ENCODE data around the gene CDK5. TPM values are rescaled to one million over a fixed set of nuclear protein-coding genes. Genes with fewer than 3 reads are reported as not detected.

CDK5 gene
- total and polyA plus RNA-seq, 2 of the 13 experiments (the other 11 are each of a cell fraction or from before 2014, with no cell fraction given) = 16.4 to 21.3 TPM

DNA sequence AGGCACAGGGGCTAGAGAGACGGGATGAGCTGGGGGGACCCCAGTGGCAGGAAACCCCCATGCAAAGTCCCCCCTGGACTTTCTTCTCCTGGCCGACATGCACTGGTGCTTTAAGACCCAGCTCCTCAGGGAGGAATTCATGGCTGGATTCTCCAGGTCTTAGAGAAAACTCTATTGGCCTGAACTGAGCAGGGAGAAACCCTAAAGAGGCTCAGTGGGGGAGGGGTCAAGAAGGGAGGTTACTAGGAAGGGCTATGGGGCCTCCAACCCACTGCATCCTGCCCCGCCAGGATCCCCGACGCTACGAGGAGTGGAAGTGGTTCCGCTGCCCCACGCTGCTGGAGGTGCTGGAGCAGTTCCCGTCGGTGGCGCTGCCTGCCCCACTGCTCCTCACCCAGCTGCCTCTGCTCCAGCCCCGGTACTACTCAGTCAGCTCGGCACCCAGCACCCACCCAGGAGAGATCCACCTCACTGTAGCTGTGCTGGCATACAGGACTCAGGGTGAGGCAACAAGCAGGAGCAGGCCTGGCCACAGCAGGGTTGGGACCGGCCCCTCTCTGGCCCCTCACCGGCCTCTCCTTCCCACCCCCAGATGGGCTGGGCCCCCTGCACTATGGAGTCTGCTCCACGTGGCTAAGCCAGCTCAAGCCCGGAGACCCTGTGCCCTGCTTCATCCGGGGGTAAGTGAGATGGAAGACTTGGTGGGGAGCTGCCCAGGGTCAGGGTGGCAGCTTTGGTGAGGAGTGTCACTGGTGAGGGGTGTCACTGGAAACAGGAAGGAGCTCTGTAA is 47.2 kb downstream of the CDK5 start (continued):
- TF ChIP-seq, protein P1, sequence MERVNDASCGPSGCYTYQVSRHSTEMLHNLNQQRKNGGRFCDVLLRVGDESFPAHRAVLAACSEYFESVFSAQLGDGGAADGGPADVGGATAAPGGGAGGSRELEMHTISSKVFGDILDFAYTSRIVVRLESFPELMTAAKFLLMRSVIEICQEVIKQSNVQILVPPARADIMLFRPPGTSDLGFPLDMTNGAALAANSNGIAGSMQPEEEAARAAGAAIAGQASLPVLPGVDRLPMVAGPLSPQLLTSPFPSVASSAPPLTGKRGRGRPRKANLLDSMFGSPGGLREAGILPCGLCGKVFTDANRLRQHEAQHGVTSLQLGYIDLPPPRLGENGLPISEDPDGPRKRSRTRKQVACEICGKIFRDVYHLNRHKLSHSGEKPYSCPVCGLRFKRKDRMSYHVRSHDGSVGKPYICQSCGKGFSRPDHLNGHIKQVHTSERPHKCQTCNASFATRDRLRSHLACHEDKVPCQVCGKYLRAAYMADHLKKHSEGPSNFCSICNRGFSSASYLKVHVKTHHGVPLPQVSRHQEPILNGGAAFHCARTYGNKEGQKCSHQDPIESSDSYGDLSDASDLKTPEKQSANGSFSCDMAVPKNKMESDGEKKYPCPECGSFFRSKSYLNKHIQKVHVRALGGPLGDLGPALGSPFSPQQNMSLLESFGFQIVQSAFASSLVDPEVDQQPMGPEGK (CRISPR knock-in tag; IDR thresholded peaks at IDR 0.05) = peak; percentile 70; the same call in 1 of the 2 replicates
- TF ChIP-seq, protein P2, sequence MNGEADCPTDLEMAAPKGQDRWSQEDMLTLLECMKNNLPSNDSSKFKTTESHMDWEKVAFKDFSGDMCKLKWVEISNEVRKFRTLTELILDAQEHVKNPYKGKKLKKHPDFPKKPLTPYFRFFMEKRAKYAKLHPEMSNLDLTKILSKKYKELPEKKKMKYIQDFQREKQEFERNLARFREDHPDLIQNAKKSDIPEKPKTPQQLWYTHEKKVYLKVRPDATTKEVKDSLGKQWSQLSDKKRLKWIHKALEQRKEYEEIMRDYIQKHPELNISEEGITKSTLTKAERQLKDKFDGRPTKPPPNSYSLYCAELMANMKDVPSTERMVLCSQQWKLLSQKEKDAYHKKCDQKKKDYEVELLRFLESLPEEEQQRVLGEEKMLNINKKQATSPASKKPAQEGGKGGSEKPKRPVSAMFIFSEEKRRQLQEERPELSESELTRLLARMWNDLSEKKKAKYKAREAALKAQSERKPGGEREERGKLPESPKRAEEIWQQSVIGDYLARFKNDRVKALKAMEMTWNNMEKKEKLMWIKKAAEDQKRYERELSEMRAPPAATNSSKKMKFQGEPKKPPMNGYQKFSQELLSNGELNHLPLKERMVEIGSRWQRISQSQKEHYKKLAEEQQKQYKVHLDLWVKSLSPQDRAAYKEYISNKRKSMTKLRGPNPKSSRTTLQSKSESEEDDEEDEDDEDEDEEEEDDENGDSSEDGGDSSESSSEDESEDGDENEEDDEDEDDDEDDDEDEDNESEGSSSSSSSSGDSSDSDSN (CRISPR knock-in tag; IDR thresholded peaks at IDR 0.05) = peak; percentile 65; the same call in 1 of the 2 replicates
- TF ChIP-seq DMAP1 (CRISPR knock-in tag; IDR thresholded peaks at IDR 0.05) (peak; percentile 54; the same call in 1 of the 2 replicates), KAT8 (CRISPR knock-in tag; IDR thresholded peaks at IDR 0.05) (0 out of 2 replicates have a peak, but pooled peaks have one; percentile 24), ARNTL (CRISPR knock-in tag; IDR thresholded peaks at IDR 0.05) (0 out of 2 replicates have a peak, but pooled peaks have one; percentile 14), ZSCAN31 (CRISPR knock-in tag; IDR thresholded peaks at IDR 0.05; ENCODE audit: low read depth) (peak; percentile 9; the same call in 1 of the 2 replicates), BCL6 (CRISPR knock-in tag; IDR thresholded peaks at IDR 0.05) (no peak)
- TF ChIP-seq, protein P3, sequence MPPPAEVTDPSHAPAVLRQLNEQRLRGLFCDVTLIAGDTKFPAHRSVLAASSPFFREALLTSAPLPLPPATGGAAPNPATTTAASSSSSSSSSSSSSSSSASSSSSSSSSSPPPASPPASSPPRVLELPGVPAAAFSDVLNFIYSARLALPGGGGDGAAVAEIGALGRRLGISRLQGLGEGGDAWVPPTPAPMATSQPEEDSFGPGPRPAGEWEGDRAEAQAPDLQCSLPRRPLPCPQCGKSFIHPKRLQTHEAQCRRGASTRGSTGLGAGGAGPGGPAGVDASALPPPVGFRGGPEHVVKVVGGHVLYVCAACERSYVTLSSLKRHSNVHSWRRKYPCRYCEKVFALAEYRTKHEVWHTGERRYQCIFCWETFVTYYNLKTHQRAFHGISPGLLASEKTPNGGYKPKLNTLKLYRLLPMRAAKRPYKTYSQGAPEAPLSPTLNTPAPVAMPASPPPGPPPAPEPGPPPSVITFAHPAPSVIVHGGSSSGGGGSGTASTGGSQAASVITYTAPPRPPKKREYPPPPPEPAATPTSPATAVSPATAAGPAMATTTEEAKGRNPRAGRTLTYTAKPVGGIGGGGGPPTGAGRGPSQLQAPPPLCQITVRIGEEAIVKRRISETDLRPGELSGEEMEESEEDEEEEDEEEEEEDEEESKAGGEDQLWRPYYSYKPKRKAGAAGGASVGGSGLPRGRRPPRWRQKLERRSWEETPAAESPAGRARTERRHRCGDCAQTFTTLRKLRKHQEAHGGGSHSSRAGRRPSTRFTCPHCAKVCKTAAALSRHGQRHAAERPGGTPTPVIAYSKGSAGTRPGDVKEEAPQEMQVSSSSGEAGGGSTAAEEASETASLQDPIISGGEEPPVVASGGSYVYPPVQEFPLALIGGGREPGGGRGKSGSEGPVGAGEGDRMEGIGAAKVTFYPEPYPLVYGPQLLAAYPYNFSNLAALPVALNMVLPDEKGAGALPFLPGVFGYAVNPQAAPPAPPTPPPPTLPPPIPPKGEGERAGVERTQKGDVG (CRISPR knock-in tag; IDR thresholded peaks at IDR 0.05; ENCODE audit: borderline replicate concordance) = 0 out of 2 replicates have a peak, but pooled peaks have one; percentile 22
- TF ChIP-seq, protein P4, sequence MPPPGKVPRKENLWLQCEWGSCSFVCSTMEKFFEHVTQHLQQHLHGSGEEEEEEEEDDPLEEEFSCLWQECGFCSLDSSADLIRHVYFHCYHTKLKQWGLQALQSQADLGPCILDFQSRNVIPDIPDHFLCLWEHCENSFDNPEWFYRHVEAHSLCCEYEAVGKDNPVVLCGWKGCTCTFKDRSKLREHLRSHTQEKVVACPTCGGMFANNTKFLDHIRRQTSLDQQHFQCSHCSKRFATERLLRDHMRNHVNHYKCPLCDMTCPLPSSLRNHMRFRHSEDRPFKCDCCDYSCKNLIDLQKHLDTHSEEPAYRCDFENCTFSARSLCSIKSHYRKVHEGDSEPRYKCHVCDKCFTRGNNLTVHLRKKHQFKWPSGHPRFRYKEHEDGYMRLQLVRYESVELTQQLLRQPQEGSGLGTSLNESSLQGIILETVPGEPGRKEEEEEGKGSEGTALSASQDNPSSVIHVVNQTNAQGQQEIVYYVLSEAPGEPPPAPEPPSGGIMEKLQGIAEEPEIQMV (CRISPR knock-in tag; IDR thresholded peaks at IDR 0.05; ENCODE audit: low read depth) = peak; percentile 19; the same call in 1 of the 2 replicates
- TF ChIP-seq, protein P5, sequence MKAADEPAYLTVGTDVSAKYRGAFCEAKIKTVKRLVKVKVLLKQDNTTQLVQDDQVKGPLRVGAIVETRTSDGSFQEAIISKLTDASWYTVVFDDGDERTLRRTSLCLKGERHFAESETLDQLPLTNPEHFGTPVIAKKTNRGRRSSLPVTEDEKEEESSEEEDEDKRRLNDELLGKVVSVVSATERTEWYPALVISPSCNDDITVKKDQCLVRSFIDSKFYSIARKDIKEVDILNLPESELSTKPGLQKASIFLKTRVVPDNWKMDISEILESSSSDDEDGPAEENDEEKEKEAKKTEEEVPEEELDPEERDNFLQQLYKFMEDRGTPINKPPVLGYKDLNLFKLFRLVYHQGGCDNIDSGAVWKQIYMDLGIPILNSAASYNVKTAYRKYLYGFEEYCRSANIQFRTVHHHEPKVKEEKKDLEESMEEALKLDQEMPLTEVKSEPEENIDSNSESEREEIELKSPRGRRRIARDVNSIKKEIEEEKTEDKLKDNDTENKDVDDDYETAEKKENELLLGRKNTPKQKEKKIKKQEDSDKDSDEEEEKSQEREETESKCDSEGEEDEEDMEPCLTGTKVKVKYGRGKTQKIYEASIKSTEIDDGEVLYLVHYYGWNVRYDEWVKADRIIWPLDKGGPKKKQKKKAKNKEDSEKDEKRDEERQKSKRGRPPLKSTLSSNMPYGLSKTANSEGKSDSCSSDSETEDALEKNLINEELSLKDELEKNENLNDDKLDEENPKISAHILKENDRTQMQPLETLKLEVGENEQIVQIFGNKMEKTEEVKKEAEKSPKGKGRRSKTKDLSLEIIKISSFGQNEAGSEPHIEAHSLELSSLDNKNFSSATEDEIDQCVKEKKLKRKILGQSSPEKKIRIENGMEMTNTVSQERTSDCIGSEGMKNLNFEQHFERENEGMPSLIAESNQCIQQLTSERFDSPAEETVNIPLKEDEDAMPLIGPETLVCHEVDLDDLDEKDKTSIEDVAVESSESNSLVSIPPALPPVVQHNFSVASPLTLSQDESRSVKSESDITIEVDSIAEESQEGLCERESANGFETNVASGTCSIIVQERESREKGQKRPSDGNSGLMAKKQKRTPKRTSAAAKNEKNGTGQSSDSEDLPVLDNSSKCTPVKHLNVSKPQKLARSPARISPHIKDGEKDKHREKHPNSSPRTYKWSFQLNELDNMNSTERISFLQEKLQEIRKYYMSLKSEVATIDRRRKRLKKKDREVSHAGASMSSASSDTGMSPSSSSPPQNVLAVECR (CRISPR knock-in tag; IDR thresholded peaks at IDR 0.05; ENCODE audit: borderline replicate concordance) = peak; percentile 12; the same call in 1 of the 2 replicates

Measured in HepG2 (cell line).